Measurements from ENCODE around the gene JMJD1C. TPM values are rescaled to one million over a fixed set of nuclear protein-coding genes. Genes with fewer than 3 reads are reported as not detected.
A peak's percentile ranks its signal among the peaks of the same experiment; 100 is the strongest.
"Not testable (repeated sequence)": the region's sequence is repeated elsewhere in the genome, so short reads cannot be mapped to it uniquely, and the experiment has no call there.

Gene JMJD1C
- total RNA-seq, 1 donor from 2014 or later, result 122 TPM

DNA sequence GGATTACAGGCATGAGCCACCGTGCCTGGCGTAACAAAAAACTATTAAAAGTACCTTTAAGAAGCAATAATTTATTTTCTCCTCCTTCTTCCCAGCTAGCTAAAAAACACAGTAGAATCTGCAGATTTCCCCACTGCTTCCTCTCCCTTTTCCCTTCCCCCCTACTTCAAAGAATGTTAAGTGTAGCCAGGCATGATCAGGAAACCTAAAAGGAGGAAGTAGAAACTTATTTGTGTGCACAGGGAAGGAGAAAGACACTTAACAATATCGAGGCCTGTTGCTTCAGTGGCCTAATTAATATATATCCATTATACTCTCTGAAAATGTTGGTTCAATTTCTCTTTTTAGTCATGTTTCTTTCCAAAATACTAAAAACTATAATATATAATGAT lies 204.9 kb downstream of the JMJD1C start:
- DNase-seq (ENCODE audit: low read depth), result peak; percentile 46

DNA sequence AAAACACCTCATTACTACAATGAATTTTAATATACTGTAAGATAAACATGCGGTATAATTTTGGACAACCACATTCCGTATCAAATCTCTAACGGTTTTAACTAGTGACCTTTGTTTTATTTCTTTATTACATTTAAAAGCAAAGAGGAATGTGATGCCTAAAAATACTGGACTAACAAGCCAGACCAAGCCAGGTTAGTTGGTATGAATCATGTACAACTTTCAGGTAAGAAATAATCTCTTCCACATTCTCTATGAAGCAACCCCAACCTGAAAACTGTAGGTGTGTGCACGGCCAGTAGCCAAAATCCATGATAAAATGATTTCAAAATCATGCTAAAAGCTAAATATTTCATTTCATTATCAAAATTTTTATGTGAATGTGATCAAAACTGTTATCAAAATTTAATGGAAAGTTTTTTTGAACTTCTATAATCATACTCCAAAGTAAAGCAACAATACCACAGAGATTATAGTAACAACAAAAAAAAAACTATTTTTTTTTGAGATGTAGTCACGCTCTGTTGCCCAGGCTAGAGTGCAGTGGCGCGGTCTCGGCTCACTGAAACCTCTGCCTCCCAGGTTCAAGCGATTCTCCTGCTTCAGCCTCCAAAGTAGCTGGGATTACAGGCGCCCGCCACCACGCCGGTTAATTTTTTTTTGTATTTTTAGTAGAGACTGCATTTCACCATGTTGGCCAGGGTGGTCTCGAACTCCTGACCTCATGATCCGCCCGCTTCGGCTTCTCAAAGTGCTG lies 205.5 kb downstream of the JMJD1C start:
- DNase-seq (ENCODE audit: low read depth), result no peak

DNA sequence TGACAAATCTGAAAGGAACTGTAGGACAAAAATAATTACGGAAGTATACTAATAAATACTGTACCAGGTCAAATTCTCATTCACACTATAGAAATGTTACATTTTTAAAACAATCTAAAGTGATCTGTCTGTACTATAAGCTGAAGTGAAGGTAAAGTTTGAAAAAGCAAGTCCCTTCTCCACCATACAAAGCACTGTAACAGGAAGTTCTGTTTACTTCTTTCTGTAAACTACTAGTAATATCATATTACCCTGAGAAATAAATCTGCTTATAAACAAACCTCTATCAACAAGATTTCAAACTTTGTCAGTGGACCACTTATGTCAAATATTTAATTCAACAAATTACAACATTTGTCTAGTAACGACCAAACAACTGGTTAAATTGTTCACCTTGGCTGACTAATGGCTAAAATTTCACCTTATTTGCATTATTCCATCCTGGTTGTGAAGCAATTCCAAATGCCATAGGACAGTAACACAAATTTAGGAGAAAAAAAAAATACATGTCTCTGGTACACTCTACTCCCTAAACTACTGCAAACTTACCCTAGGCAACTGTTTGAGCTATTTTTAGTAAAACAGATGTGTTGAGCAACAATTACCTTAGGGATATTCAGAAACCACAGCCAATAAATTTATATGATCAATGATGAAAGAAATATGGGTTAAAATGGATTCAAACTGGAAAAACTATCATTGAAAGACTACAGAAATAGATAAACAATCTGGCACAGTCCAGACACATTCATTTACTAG lies 206.7 kb downstream of the JMJD1C start:
- no peak for DNase-seq (ENCODE audit: low read depth)

DNA sequence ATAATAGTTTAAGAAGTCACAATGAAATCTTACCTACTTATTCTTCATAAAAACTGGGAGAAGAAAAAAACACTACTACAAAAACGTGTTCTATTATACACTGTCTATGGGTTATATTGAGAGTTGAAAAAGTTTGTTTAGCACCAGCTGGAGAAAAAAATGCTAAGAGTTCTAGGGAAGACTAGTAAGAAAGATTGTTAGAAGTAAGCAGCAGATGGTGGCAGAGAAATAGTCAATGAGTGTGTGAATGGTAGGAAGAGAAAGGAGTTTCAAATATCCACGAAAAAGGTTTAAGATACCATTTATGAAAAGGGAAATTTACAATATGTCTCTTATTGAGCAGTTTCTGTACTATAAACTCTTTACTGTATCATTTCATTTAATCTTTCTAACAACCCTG lies 208.0 kb downstream of the JMJD1C start:
- no peak for DNase-seq (ENCODE audit: low read depth)

DNA sequence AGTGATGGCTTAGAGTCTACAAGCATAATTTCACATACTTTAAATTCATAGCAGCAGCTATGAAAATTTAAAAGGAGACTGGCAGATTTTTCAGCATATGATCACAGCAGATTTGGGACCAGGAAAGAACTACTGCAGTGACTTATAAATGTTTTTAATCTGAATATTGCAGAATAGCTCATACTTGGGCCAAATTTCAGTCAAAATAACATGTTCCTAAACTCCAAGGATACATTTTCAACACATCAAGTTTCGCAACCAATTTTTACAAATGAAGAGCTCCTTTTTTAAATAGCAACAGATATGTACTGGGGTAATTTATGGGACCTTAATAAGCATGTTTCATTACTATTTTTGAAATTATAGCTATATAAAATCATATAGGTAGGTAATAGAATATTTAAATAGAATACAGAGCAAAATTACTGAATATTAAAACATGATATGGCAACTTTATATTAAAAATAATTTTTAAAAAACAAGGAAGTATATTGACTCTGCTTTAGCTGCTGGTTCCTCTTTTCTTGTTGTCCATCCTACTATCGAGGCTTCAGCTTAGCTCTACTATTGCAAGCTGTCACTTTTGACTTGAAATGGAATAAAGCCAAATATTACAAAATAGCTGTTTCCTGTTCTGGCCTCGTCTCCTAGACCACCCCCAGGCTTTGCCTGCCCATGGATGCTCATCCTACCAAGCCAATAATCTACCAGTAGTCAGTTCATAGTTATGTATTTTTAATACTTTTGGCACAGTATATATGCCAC lies 209.6 kb downstream of the JMJD1C start:
- DNase-seq (ENCODE audit: low read depth), result no peak

DNA sequence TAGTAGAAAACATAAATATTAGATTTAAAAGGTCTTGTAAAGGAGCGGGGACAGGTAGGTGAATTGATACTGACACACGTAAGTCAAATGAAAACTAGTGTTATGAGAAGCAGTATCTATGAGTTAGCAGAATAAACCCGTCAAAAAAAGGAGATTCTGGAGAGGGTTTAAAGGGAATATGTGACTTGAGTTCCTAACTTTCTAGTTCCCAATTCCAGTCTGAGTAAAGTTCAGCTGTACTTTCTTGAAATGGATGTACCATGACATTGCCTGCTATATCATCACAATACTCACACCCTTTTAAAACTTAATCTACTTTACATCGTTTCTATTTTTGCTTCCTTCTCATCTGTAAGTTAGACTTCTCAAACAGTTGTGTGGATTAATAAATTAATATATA lies 210.5 kb downstream of the JMJD1C start:
- DNase-seq (ENCODE audit: low read depth), result no peak

DNA sequence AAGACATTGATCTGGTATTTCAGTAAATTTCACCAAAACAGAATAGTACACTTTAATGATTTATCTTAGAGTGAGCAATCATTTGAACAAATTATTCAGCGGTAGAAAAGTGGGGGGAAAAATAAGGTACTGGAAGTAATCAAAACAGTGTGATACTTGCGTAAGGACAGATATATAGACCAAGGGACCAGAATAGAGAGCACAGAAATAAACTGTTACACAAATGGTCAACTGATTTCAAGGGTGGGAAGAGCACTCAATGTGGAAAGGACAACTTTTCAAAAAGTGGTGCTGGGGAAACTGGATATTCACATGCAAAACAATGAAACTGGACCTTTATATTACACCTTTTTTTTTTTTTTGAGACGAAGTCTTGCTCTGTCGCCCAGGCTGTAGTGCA lies 212.7 kb downstream of the JMJD1C start:
- no peak for DNase-seq (ENCODE audit: low read depth)

DNA sequence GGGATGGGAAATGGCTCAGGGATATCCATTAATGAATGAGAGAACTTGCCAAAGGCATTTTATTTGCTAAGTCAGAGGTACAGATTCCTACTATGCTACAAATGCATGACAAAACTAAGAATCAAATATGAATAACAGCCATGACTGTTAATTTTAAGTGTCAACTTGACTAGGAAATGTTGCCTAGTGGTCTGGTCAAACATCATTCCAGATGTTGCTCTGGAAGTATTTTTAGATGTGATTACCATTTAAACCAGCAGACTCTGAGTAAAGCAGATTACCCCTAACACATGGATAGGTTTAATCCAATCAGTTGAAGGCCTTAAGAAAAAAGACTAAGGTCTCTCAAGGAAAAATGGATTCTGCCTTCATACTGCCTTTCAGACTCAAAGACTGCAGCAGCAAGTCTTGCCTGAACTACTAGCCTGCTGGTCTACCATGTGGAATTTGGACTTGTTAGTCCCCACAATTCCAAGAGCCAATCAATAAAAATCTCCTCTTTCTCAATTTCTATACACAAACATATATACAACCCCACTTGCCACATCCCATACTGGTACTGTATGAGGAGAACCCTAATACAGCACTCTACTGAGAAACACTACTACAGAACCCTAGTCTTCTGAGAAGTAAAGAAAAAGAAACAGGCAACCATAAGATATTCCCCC lies 213.5 kb downstream of the JMJD1C start:
- DNase-seq (ENCODE audit: low read depth), result no peak

DNA sequence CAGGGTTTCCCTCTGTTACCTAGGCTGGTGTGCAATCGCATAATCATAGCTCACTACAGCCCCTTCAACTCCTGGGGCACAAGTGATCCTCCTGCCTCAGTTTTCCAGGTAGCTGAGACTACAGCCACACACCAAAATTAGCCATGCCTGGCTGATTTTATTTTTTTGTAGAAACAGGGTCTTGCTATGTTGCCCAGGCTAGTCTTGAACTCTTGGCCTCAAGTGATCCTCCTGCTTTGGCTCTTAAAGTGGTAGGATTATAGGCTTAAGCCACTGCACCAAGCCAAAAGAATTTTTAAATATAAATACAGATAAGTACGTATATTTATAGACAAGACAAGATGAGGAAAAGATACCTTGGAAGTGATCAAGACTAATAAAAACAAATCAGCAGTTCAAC lies 215.7 kb downstream of the JMJD1C start:
- no peak for DNase-seq (ENCODE audit: low read depth)

DNA sequence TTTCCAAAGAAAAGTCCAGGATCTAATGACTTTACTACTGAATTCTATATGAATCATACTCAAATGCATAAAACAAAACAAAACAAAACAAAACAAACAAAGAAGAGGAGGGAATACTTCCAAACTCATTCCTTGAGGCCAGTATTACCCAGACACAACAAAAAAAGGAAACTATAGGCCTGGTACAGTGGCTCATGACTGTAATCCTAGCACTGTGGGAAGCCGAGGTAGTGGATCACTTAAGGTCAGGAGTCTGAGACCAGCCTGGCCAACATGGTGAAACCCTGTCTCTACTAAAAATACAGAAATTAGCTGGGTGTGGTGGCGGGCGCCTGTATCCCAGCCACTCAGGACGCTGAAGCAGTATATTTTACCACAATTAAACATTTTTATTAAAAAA lies 218.0 kb downstream of the JMJD1C start:
- no peak for DNase-seq (ENCODE audit: low read depth)

DNA sequence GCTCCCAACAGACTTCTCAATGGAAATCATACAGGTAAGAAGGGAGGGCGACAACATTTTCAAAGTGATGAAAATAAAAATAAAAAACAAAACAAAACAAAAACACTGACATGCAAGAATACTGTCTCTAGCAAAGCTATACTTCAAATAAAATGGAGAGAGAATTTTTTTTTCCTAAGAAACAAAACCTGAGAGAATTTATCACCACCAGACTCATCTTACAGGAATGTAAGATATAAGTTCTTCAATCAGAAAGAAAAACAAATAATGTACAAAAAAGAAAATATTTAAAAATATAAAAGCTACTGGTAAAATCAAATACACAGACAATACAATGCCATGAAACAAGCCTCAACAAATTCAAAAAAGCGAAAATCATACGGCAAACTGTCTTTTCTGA lies 219.4 kb downstream of the JMJD1C start:
- DNase-seq (ENCODE audit: low read depth), result no peak

DNA sequence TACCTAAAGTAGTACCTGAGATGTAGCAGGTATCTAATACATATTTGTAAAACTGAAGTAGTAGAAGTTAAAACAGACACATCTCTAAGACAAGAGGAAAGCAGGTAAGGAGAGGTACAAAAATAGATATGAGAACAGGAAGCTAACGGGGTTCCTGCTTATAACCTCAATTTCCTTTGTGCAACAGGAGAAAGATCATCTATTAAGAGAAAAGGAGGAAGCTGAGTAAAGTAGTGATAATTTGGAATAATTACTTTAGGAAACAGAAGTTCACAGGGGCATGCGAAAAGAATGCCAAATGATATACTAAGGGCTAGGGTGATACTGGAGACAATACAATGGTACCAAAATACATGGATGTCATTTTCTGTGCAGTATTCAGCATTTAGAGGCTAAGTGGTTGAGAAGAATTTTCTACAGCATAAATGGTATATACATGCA lies 223.9 kb downstream of the JMJD1C start:
- no peak for DNase-seq (ENCODE audit: low read depth)

DNA sequence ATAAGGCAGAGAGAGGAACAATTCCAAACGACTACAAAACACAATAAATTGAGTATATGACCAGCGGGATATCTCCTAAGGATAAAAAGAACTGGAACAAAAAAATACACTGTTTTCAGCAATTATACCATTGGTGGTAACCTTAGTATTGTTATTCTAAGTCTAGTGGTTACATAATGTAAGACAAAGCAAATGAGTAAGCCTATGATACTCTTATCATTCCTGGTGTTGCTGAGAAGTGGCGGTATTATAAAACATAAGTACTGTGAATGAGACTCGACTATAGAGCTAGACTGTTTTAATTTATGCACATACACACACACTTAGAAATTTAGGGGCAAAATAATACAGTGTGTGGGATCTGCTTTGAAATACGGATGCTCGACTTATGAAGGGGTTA lies 225.0 kb downstream of the JMJD1C start:
- DNase-seq (ENCODE audit: low read depth), result no peak

DNA sequence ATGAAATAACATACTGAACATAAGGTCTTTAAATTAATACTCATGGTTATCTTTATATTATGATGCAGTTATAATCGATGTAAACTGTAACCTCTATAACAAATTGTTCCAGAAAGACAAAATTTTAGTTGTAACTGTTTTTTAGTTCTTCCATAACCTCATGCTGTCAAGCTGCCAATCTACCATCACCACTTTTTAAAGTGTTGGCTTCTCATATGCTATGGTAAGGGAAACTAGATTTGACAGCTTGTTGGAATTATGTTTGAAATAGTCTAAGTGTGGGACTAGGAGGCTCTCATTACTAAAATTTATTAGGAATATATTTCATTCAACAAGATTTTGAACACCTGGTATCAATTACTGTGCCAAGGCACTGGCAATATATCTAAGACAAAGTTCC lies 227.3 kb downstream of the JMJD1C start:
- no peak for DNase-seq (ENCODE audit: low read depth)

DNA sequence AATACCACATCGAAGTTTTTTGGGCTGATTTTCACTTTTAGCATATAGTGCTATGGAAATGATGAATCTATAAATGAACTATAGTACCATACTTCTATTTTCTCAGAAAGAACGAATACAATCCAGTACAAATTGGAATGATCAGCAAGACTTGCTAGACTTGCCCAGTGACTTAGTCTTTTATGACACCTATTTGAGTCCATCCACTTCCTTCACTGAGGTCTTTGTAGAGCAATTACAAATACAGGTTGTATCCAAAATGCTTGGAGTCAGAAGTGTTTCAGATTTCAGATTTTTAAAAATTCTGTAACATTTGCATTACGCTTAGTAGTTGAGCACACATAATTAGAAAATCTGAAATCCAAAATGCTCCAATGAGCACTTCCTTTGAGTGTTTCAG lies 228.4 kb downstream of the JMJD1C start:
- DNase-seq (ENCODE audit: low read depth), result no peak

DNA sequence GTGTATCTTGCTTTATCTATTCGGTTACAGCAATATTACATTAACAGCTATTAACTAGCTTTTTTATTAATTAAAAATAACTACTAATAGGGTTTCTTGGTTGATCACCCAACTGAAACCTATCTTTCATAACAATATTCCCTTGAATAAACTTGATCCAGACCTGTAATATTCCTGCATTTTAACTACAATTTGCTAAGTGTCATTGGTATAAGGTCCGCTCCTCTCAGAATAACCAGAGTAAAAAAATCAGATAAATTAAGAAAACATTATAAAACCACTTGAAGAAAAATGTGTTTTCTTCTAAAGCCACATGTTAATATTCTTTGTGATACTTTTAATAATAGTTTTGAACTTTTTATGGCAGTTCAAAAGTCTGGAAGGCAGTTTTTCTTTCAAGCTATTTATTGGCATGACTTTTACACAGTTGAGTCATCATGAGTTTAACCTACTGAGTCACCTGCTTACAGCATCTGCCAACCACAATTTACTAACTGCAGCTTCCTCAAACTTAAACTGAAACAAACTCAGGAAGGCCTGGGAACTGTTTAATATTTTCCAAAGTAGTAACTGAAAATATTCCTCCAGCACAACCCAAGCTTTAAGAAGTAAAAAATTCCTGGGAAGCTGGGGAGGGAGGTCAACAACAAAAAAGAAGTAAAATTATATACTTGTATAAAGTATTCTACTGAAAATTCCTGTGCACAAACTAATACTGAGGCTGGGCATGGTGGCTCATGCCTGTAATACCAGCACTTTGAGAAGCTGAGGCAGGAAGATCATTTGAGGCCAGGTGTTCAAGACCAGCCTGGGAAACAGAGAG lies 229.5 kb downstream of the JMJD1C start:
- DNase-seq (ENCODE audit: low read depth), result peak; percentile 99

DNA sequence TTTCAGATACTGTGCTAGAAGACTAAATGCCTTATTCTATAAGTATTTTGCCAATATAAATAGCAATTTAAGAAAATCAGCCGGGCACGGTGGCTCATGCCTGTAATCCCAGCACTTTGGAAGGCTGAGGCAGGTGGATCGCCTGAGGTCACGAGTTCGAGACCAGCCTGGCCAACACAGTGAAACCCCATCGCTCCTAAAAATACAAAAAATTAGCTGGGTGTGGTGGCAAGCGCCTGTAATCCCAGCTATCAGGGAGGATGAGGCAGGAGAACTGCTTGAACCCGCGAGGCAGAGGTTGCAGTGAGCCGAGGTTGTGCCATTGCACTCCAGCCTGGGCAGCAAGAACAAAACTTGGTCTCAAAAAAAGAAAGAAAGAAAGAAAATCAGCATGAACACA lies 230.6 kb downstream of the JMJD1C start:
- DNase-seq (ENCODE audit: low read depth), result not testable (repeated sequence)

DNA sequence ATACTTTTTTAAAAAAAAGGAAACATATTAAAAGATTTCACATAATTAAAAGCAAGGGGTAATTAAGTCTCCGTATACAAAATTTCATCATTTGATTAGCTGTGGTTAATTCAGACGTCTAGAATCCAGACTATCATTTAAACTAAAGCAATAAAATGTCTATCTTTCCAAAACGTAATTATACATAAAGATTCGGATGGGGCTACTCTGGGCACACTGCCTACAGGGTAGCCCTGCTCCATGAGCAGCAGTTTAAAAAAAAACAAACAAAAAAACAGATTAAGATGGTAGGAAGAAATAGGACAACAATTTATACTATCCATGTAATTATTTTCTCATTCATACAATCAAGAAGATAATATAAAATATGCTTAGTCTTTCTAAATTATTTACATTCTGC lies 236.6 kb downstream of the JMJD1C start:
- DNase-seq (ENCODE audit: low read depth), result no peak

DNA sequence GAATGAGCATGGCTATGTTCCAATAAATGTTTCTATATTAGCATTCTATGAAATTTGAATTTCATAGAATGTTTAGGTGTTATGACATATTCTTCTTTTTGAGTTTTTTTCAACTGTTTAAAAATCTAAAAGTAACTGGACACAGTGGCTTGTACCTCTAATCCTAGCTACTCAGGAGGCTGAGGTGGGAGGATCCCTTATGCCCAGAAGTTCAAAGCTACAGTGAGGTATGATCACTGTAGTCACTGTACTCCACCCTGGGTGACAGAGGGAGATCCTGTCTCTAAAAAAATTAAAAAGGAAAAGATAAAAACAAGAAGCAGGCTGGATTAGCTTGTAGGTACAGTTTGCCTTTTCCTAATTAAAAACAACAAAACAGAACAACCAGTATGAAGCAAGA lies 237.5 kb downstream of the JMJD1C start:
- no peak for DNase-seq (ENCODE audit: low read depth)

DNA sequence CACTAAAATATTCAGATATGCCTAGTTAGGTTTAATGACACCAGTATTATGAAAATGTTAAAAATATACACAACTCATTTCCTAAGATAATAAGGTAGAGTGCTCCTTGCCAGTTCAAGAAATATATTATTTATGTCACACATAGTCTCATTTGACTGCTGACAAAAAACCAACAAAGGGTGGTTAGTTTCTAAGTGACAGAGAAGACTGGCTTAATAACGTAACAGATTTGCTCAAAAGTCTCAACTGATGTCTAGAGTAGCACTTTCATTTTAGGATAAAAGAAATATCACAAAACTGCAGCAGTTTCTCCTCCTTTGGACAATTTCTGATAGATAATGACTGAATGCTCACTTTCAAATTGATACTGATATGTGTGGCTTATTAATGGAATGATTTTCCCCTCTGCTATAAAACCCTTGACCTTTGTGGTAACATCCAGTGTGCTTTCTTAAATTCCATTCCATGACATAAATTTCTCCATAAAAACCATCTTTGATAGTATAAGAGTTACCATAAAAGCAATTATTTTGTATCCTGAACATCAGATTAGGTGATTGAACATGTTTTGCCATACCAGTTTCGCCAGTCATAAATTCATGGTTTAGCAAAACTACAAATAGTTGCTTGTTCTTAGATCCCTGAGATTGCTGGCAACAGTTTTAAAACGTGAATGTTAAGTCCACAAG lies 238.4 kb downstream of the JMJD1C start:
- no peak for DNase-seq (ENCODE audit: low read depth)

DNA sequence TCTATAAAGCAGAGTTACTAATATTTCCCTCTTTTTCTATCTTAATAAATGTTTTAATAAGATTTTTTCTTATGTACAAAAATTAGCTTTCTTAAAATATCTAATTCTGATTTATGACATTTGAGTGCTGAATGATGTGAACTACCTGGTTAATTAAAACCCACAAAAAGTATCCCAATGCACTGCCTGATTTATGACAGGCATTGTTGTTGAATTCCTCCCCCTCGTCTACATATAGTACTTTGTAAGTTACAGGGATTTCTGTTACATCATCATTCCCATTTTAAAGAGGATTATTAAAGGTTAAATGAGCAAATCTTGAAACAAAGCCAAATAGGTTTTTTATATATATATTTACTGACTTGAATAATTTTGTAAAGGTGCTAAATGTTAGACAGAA lies 241.5 kb downstream of the JMJD1C start:
- no peak for DNase-seq (ENCODE audit: low read depth)
